ENCODE data around the gene YARS2.

YARS2 gene

GRCh38 chr12:32757157-32757556 is 1.5 kb upstream of the YARS2 start:
- Histone ChIP-seq H3K9ac (ENCODE audit: low read length) (no peak overlapping the region), H3K4me3 (ENCODE audit: low read depth, low read length, poor library complexity, severe bottlenecking) (no peak overlapping the region), H2AFZ (ENCODE audit: low read length) (no peak overlapping the region), H3K27ac (ENCODE audit: low read depth, low read length, poor library complexity, severe bottlenecking) (no peak overlapping the region), H3K79me2 (ENCODE audit: insufficient read depth, low read length) (no peaks in the 10 kb centered on the region), H3K9me2 (ENCODE audit: low read depth, low read length) (no peaks in the 10 kb centered on the region), H3K4me1 (ENCODE audit: insufficient read depth, low read length, severe bottlenecking) (peaks cover 22% of the 10 kb centered on the region), H4K20me1 (ENCODE audit: insufficient read depth, low read length) (no peaks in the 10 kb centered on the region), H3F3A (ENCODE audit: insufficient read depth, low read length) (no peaks in the 10 kb centered on the region), H3K9me3 (ENCODE audit: low read length) (no peaks in the 10 kb centered on the region), H3K36me3 (ENCODE audit: insufficient read depth, low read length) (peaks cover 19% of the 10 kb centered on the region), H3K4me2 (ENCODE audit: low read length) (no peak overlapping the region), H3K27me3 (ENCODE audit: insufficient read depth, low read length) (no peaks in the 10 kb centered on the region)
- TF ChIP-seq EZH2 (IDR thresholded peaks at IDR 0.05; ENCODE audit: borderline replicate concordance, low read length), result no peak
- TF ChIP-seq, protein P1, sequence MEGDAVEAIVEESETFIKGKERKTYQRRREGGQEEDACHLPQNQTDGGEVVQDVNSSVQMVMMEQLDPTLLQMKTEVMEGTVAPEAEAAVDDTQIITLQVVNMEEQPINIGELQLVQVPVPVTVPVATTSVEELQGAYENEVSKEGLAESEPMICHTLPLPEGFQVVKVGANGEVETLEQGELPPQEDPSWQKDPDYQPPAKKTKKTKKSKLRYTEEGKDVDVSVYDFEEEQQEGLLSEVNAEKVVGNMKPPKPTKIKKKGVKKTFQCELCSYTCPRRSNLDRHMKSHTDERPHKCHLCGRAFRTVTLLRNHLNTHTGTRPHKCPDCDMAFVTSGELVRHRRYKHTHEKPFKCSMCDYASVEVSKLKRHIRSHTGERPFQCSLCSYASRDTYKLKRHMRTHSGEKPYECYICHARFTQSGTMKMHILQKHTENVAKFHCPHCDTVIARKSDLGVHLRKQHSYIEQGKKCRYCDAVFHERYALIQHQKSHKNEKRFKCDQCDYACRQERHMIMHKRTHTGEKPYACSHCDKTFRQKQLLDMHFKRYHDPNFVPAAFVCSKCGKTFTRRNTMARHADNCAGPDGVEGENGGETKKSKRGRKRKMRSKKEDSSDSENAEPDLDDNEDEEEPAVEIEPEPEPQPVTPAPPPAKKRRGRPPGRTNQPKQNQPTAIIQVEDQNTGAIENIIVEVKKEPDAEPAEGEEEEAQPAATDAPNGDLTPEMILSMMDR (IDR thresholded peaks at IDR 0.05; ENCODE audit: low read length), result no peak

DNA sequence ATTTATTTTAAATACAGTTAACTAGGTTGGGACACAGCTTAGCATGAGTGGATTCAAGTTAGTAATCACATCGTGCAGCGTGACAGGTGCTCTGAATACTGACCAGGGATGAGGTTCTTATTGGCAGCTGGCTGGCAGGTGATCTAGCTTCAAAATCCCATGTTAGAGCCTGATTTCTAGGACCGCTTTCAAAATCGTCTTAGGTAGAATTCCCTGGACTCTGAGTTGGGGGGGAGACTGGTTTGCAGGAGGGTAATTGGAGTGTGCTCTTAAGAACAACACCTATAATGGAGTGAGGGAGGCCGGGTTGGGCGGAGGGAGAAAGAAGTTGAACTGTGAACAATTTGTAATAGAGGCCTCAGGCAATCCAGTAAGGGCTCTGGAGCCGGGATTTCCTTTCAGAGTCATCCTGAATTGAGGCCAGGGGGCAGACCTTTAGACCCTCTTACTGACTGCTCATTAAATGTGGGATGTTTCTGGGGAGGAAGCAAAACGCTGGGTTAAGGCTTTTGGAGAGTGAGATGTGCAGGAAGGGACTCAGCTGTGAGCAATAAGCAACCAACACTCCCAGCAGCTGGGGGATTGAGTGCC is 874 bp upstream of the YARS2 start:
- no peak overlapping the region for H3K27ac ChIP-seq (ENCODE audit: low read depth, low read length, poor library complexity, severe bottlenecking)
- peaks cover 19% of the 10 kb centered on the region for H3K4me1 ChIP-seq (ENCODE audit: insufficient read depth, low read length, severe bottlenecking)
- no peaks in the 10 kb centered on the region for H3K27me3 ChIP-seq (ENCODE audit: insufficient read depth, low read length)
- no peaks in the 10 kb centered on the region for H3K9me2 ChIP-seq (ENCODE audit: low read depth, low read length)
- no peaks in the 10 kb centered on the region for H3F3A ChIP-seq (ENCODE audit: insufficient read depth, low read length)
- no peak overlapping the region for H2AFZ ChIP-seq (ENCODE audit: low read length)
- H3K79me2 ChIP-seq (ENCODE audit: insufficient read depth, low read length), result no peaks in the 10 kb centered on the region
- no peak overlapping the region for H3K9ac ChIP-seq (ENCODE audit: low read length)
- peak overlapping the region; percentile 95 for H3K4me2 ChIP-seq (ENCODE audit: low read length)
- TF ChIP-seq, protein P1 (IDR thresholded peaks at IDR 0.05; ENCODE audit: low read length), result no peak
- no peak for TF ChIP-seq EZH2 (IDR thresholded peaks at IDR 0.05; ENCODE audit: borderline replicate concordance, low read length)
- H4K20me1 ChIP-seq (ENCODE audit: insufficient read depth, low read length), result no peaks in the 10 kb centered on the region
- H3K36me3 ChIP-seq (ENCODE audit: insufficient read depth, low read length), result peaks cover 25% of the 10 kb centered on the region
- H3K4me3 ChIP-seq (ENCODE audit: low read depth, low read length, poor library complexity, severe bottlenecking), result peak overlapping the region; percentile 81
- H3K9me3 ChIP-seq (ENCODE audit: low read length), result no peaks in the 10 kb centered on the region

- peak overlapping the region; percentile 81 for H3K4me3 ChIP-seq (ENCODE audit: low read depth, low read length, poor library complexity, severe bottlenecking)
- H4K20me1 ChIP-seq (ENCODE audit: insufficient read depth, low read length), result no peaks in the 10 kb centered on the region
- H3K27me3 ChIP-seq (ENCODE audit: insufficient read depth, low read length), result no peaks in the 10 kb centered on the region
- TF ChIP-seq, protein P1 (IDR thresholded peaks at IDR 0.05; ENCODE audit: low read length), result peak; percentile 90
- TF ChIP-seq EZH2 (IDR thresholded peaks at IDR 0.05; ENCODE audit: borderline replicate concordance, low read length), result no peak
- peak overlapping the region; percentile 74 for H3K27ac ChIP-seq (ENCODE audit: low read depth, low read length, poor library complexity, severe bottlenecking)
- no peaks in the 10 kb centered on the region for H3K79me2 ChIP-seq (ENCODE audit: insufficient read depth, low read length)
- no peaks in the 10 kb centered on the region for H3F3A ChIP-seq (ENCODE audit: insufficient read depth, low read length)
- H3K9me3 ChIP-seq (ENCODE audit: low read length), result no peaks in the 10 kb centered on the region
- H3K9me2 ChIP-seq (ENCODE audit: low read depth, low read length), result no peaks in the 10 kb centered on the region
- H2AFZ ChIP-seq (ENCODE audit: low read length), result no peak overlapping the region
- peak overlapping the region; percentile 95 for H3K4me2 ChIP-seq (ENCODE audit: low read length)
- peaks cover 38% of the 10 kb centered on the region for H3K36me3 ChIP-seq (ENCODE audit: insufficient read depth, low read length)
- peak overlapping the region; percentile 83 for H3K9ac ChIP-seq (ENCODE audit: low read length)
- H3K4me1 ChIP-seq (ENCODE audit: insufficient read depth, low read length, severe bottlenecking), result peaks cover 15% of the 10 kb centered on the region
Observed at GRCh38 chr12:32755051-32755653, 545 bp downstream of the YARS2 start.

Data from OCI-LY1 (cell line).